Stimulated activated CD8-positive, alpha-beta memory T cell treated with anti-CD3 and anti-CD28 coated beads, Interleukin-4, amount 100 ng/mL, for 24 hours (primary cell): Measurements from ENCODE around the gene HELZ.
"Not testable (repeated sequence)": the region's sequence is repeated elsewhere in the genome, so short reads cannot be mapped to it uniquely, and the experiment has no call there.

Experiments used
- DNase-seq: peaks from one replicate; pipeline ENCODE4 v3.0.0-alpha.2; 2020; ENCODE audit warnings: low read depth

Gene HELZ

GRCh38 chr17:67051155-67051538, 193.8 kb downstream of the HELZ start:
- DNase-seq: no peak

GRCh38 chr17:67050471-67051154, 194.4 kb downstream of the HELZ start:
- DNase-seq: no peak

DNA sequence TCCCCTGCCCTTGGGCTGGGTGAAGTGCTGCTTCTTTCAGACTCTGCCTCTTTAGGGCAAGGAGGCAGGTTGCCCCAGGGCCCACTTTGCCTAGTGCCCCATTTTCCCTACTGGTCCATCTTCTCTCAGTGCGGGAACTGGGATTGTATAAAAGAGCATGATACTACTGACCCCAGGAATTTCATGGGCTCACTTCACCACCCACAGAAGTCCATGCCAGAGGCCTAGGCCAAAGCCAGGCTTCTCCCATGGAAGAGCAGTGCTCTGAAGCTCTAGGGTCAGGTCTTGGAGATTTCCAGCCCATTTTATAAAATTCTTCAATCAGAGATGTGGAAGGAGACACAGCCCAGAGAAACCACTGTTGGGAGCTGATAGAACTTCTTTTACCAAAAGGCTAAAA, 194.9 kb downstream of the HELZ start:
- no peak for DNase-seq

GRCh38 chr17:67049025-67049739, 195.8 kb downstream of the HELZ start:
- DNase-seq: no peak

GRCh38 chr17:67047382-67047781, 197.6 kb downstream of the HELZ start:
- DNase-seq: no peak

DNA sequence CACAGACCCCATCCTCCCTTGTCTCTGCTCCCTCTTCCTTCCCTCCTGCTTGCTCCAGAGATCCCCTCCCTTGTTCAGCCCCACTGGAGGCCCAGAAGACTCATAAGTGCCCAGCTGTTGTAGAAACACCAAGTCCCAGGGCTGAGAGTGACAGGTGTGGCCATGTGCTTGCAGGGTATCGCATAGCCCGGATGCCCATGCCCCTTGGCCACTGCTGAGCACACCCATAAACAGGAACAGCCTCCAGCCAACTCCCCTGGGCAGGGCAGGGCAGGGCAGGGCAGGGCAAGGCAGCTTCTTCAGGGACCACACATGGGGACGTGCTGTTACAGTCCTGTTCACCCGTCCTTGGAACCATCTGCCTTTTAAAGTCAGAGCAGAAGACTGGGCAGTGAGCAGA, 198.6 kb downstream of the HELZ start:
- no peak for DNase-seq

DNA sequence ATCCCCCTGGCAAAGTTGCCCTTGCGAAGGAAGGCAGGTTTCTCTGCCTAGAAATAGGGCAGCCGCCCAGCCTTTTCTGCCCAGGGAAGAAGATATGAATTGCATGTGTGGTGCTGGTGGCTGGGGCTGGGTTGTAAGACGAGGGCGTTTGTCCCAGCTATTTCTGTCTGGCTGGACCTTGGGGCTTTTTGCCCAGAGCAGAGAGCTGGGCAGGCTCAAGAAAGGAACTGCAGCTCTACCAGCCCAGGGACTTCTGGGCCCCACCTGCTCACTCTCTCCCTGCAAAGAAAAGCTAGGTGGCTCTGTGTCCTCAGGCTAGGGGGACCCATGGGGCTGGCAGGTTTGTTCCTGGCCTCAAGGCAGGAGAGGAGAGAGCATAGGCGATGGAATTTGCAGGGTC, 200.1 kb downstream of the HELZ start:
- no peak for DNase-seq

- DNase-seq: no peak
These were observed 200.8 kb downstream of the HELZ start, which contains the start of gene CACNG1 for GRCh38 chr17:67044016-67044772. Gene CACNG1 (plus strand): TSS chr17:67044554. CDS start chr17:67044661, 107 bp downstream.

DNA sequence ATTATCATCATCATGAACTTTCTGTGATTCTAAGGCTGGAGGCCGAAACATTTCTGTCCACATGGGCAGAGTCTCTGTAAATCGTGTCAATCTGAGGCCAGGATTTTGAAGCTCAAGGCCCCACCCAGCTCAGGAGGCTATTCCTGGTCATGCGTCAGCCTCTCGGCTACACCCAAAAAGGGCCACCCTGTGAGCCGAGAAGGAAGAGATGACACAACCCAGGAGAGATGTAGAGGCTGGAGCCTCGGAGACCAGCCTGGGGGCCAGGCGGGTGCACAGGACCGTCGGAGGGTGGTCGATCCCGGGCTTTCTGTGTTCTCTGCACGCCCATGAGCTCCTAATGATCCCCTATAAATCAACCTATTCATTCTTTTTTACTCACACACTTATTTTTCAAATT, 201.7 kb downstream of the HELZ start:
- DNase-seq: no peak

DNA sequence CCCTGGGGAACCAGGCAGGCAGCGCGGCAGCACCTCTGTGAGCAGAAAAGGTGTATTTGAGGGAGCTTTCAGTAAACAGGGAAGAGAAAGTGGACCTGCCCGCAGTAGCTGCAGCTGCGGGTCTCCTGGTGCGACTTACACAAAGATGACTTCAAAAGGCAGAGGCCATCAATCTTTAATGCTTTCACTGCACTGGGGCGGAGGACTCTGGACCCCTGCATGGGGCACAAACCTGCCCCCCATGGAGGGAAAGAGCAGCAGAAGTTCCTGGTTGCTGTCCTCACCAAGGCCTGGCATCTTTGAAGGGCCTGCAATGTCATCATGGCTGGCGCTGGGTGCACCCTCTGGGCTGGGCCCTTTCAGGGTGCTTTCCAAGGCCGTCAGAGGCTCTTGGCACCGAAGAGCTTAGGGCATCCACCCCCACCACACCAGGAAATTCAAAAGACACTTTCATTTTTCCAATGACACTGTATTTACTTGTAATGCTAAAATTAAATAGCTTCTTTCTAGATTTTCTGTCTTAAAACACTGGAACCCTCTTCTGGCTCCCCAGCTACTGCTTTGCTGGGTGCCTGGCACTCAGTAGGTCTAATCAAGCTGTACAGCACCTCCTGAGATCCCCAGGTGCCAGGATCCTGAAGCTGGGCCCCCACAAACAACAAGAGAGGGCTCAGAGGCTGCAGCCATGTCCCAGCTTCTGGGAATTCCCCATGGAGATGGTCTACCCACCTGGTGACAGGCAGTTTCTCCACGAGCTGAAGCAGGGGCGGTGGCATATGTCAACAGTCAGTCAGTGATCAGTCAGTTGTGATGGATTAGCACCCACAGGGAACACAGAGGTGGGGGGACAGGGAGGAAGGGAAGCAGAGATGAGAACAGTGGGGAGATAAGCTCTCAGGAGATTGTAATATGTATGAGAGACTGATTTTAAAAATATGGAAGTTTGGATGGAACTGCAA, 202.8 kb downstream of the HELZ start:
- DNase-seq: no peak

DNA sequence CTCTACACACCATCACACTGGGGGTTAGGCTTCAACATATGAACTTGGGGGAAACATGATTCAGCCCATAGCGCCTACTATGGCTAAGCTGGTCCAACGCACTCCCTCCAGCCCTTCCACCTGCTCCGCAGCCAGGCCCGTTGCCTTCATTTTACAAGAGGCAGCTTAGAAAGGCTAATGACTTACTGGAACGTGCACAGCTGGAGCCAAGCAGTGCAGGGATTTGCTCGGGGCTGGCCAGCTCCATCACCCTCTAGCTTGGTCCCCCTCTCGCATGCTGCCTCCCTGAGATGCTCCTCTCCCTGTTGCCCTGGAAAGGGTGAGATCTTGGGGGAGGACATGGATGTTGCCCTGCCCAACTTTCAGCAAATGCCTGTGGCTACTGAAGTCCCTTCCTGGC, 203.5 kb downstream of the HELZ start:
- DNase-seq: no peak

- DNase-seq: not testable (repeated sequence)
These were observed 203.9 kb downstream of the HELZ start for GRCh38 chr17:67041119-67041518.

- DNase-seq: no peak
These were observed 204.3 kb downstream of the HELZ start for GRCh38 chr17:67040652-67041051.

GRCh38 chr17:67038861-67039365, 206.1 kb downstream of the HELZ start:
- DNase-seq: no peak

DNA sequence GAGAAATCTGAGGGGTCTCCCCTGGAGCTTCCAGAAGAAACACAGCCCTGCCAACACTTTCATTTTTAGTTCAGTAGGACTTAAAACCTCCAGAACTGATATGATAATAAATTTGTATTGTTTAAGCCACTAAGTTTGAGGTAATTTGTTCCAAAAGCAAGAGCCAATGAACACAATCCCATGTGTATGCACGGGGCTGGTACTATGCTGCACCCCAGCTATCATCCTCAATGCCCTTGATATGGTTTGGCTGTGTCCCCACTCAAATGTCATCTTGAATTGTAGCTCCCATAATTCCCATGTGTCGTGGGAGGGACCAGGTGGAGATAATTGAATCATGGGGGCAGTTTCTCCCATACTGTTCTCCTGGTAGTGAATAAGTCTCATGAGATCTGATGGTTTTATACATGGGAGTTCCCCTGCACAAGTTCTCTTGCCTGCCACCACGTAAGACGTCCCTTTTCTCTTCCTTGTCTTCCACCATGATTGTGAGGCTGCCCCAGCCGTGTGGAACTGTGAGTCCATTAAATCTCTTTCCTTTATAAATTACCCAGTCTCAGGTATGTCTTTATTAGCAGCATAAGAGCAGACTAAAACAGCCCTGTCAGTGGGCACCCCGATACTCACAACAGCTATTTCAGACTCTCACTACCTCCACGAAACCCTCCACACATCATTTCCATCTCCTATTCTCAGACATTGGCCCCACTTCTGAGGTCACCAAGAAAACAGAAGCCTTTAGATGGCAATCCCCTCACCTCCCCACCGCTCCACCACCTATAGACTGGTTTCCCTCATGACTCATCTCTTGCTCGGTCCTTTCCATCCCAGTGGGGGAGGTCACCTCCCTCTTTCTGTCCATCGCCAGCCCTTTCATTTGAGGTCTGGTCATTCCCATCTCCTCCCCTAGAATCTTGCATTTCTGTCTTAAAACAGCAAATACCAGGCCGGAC, 209.6 kb downstream of the HELZ start:
- no peak for DNase-seq

DNA sequence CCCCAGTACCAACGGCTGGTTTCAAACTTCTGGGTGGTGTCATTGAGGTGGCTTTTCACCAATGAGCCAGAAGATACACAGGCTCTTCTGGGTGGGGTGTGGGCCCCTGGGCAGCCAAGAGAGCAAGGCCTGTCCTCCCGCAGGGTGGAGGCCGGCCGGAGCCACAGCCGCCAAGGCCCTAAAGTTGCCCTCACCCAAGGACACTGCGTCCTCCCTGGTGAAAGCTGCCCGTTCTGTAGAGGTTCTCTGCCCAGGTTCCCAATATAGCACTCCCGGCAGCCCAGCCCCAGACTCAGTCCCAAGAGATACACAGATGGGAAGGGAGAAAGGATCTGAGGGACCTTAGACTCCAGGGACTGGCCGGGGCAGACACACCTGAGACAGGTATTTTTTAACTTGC, 211.4 kb downstream of the HELZ start:
- DNase-seq: no peak

DNA sequence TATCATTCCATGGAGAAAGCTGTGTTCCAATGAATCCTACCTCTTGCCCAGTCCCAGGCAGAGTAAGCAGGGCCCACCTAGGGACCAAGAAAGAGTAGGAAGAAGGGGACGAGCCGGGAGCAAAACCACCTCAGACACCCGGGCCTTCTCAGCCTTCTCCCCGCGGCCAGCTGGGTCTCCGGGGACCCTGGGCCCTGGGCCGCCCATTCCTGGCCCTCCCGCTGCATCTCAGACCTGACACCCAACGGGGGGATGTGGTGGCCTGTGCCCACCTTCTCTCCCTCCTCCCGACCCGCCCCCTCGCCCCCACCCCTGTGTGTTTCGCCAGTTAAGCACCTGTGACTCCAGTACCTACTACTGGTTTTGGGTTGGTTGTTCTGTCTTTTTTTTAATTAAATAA, 212.0 kb downstream of the HELZ start:
- DNase-seq: no peak

GRCh38 chr17:67032382-67032781, 212.6 kb downstream of the HELZ start:
- DNase-seq: no peak

- DNase-seq: no peak
These were observed 214.4 kb downstream of the HELZ start for GRCh38 chr17:67030641-67031040.

- DNase-seq: no peak
These were observed 217.9 kb downstream of the HELZ start for GRCh38 chr17:67027031-67027628.
